Activated T-helper 1 cell treated with Interleukin-2 at 50 U/mL for 16 hours (primary cell): Measurements from ENCODE around the gene ADAMTS20.
"Not testable (repeated sequence)": the region's sequence is repeated elsewhere in the genome, so short reads cannot be mapped to it uniquely, and the experiment has no call there.

Experiments
- DNase-seq: peaks from one replicate; pipeline ENCODE4 v3.0.0-alpha.2; 2020; ENCODE audit warnings: low read depth

The ADAMTS20 gene, protein sequence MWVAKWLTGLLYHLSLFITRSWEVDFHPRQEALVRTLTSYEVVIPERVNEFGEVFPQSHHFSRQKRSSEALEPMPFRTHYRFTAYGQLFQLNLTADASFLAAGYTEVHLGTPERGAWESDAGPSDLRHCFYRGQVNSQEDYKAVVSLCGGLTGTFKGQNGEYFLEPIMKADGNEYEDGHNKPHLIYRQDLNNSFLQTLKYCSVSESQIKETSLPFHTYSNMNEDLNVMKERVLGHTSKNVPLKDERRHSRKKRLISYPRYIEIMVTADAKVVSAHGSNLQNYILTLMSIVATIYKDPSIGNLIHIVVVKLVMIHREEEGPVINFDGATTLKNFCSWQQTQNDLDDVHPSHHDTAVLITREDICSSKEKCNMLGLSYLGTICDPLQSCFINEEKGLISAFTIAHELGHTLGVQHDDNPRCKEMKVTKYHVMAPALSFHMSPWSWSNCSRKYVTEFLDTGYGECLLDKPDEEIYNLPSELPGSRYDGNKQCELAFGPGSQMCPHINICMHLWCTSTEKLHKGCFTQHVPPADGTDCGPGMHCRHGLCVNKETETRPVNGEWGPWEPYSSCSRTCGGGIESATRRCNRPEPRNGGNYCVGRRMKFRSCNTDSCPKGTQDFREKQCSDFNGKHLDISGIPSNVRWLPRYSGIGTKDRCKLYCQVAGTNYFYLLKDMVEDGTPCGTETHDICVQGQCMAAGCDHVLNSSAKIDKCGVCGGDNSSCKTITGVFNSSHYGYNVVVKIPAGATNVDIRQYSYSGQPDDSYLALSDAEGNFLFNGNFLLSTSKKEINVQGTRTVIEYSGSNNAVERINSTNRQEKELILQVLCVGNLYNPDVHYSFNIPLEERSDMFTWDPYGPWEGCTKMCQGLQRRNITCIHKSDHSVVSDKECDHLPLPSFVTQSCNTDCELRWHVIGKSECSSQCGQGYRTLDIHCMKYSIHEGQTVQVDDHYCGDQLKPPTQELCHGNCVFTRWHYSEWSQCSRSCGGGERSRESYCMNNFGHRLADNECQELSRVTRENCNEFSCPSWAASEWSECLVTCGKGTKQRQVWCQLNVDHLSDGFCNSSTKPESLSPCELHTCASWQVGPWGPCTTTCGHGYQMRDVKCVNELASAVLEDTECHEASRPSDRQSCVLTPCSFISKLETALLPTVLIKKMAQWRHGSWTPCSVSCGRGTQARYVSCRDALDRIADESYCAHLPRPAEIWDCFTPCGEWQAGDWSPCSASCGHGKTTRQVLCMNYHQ (N-terminal part only)

DNA sequence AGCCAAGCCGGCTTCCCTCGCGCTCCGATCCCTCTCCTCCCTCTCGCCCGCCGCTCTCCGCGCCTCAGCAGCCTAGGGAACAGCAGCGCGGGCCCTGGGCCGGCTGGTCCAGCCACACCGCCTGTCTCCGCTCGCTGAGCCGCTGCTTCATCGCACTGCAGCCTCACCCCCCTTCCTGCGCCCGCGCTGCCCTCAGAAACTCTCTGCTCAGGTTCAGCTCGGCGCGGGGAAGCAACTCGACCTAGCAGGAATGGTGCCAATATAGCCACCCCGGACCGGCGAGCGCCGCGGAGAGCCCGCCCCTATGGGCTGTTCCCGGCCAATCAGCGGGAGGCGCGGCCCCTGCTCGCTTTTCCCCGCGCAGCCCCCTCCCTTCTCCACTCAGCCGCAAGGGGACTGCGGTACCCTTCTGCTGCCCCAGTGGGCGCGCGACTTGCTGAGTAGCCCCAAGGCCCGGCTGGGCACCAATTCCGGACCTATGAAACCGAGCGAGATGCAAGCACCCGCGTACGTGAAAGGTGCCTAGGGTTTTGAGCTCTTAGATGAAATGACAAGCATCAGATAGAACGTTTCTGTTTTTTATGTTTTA is at the start of gene ADAMTS20:
ADAMTS20 (minus strand) TSS at position 233 of the 589 bp plus-strand sequence. CDS start 282 bp downstream, outside the sequence.
- no peak for DNase-seq

DNA sequence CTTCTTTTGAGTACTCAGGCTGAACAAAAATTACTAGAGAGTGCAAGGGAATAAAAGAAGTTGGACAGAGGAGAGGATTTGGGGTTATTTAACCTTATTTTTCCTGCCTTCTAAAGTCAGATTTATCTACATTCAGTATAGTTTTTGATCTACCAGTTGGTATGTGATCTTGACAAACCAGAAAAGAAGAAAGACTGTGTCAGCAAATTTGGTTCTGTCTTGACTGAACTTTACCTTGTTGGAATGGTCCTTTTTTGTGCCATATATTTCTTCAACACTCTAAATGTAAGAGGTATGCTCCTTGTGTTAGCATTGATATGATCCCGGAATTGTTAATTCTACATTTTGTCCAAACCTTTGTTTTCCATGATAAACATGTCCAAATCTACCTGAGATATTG is 47.7 kb upstream of the ADAMTS20 start:
- DNase-seq: no peak

DNA sequence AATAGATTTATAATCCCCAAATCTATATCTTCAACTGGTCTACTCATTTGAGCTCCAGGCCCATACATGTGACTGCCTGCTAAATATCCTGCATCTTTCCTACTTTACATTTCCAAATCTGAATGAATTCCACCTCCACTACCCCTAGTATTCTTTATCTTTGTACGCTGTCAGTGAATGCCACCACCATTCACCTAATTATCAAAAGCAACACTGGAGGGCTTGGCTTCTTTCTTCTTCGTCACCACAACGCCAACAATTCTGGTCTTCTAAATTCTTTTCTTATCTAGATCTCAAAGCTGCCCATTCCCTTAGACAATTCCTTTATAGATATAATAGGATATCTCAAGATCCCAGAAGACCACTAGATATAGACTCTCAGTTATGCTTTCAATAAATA is 47.1 kb upstream of the ADAMTS20 start:
- DNase-seq: no peak

DNA sequence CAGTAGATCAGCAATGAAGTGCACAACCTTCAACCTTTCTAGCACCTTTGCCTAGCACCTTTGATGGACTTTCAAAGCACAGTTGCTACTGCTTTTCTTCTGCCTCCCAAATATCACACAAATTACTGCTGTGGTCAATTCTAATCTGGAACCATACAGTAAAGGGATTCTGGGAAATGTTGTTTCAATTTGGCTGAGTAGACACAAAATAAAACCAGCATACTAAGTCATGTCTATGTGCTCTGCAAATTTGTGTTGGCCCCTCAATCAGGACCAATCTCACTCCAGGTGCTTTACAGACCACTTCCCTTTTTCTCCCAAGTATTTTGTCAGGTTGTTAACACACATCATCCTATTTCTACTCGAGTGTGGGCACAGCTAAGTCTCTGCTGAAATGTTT is 38.3 kb upstream of the ADAMTS20 start:
- no peak for DNase-seq

DNA sequence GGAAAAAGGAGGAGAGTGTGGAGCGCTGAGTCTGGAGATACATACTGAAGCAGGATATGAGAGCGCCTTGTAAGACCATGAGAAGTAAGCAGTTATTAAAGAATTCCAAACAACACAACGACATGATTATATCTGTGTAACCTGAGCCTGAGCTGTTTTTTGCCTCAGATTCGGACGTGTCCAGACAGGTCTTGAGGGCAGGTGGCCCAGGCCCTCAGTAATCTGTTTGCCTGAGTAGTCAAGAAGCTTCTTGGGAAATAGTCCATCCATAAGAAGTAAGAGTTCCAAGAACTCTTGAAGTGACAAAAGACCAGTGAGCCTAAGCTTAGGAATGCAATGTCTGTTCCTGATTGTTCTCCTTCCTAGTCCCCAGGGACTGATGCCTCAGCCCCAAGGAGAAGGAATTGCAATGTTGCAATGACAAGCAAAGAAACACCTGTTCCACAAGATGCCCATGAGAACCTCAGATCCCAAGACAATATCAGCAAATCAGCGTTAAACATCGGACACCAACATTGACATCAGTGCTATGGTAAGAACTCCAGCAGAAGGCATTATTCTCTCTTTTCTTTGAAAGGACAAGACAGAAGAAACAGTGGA is 34.7 kb upstream of the ADAMTS20 start:
- DNase-seq: no peak

DNA sequence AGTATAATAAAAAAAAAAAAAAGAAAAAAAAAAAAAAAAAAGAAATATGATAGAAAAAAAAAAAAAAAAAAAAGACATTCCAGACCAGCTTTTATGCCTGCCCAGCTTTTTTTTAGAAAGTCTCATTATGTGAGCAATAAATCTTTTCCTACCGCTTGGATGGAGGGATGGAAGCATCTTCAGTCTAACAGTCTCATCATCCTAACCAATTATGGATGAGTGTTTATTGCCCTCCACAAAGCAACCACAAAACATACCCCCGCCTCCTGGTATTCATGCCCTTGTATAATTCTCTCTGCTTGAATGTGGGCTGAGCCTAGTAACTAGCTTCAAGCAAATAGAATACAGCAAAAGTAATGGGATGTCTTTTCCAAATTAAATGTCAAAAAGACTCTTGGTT is 33.7 kb upstream of the ADAMTS20 start:
- no peak for DNase-seq

DNA sequence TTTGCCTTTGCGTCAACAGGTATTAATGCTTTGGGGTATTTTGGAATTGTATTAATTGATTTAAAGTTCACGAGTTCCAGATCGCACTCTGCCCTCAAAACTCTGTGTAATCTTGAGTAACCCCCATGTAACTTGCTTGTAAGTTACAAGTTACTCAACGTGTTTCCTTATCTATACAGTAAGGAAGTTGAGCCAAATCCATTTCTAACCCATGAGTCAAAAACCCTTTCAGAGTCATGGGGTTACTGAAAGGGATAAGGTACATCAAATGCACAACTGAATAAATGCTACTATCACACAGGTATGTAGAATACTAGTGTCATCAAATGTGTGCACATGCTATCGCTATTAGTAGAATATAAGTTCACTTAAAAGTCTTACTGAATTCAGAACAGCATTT is 28.6 kb upstream of the ADAMTS20 start:
- DNase-seq: no peak

DNA sequence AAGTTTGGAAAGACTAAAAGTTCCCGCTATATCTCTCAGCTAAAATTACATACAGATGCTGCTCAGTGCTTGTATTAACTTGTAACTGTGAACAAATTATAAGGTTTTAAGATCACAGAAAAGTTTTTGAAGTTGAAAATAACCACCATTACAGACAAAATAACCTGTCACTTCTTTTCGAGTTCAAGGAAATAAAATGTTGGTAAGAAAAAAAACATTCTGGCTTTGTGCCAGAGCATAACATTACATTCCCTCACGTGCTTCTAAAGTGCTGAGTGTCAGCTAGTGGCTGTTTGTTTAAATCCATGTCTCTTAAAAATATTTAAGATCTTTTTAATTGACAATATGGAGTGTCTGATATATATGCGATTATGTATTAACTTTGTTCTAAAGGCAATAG is 27.2 kb upstream of the ADAMTS20 start:
- no peak for DNase-seq

DNA sequence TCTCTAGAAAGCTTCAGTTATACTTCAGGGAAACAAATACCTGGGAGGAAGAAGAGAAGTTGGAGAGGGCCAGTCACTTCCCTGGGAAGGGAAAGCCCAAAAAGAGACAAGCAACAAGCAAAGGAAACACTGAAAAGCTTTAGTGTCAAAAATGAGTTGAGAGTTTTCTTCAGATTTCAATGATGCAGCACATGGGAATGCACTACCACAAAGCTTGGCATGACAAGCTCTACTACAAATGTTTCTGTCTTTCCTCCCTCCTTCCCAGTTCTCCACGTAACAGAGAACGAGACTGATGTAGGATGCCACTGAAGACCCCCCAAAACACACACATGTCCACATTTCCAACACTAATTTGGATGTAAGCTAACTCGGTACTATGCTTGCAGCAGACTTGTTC is 26.8 kb upstream of the ADAMTS20 start:
- no peak for DNase-seq

DNA sequence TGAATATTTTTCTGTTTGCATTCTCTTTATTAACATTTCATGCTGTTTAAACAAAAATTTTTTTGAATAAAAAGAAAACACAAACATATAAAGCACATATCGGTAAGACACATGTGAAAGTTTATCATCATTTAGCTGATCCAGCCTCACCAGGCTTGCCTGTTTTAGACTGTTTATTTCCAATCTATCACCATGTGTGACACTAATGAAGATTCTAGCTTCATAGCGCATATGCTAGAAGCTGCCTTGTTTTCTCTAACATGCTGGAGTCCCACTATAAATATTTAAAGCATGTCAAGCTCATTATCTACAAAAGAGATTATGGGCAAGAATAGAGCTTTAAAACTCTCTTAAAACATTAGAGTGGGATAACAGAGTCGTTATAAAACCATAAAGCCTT is 25.4 kb upstream of the ADAMTS20 start:
- DNase-seq: no peak

DNA sequence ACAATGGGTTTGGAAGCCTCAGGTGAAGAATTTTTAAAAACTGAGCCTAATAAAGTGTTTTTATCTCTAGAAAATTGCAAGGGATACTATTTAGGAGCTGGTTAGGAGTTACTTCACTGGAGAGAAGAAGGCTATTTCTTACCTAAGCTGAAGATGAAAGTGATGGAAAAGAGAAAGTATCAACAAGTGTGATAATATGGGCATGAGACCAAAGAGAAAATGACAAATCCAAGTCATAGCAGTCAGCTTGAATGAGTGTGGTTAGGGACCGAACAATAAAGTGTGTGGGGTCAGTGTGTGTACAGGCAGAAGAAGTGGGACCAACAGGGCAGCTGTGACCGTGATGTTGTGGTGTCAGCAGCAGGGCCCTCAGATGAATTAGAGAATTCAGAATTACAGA is 24.2 kb upstream of the ADAMTS20 start:
- DNase-seq: no peak

DNA sequence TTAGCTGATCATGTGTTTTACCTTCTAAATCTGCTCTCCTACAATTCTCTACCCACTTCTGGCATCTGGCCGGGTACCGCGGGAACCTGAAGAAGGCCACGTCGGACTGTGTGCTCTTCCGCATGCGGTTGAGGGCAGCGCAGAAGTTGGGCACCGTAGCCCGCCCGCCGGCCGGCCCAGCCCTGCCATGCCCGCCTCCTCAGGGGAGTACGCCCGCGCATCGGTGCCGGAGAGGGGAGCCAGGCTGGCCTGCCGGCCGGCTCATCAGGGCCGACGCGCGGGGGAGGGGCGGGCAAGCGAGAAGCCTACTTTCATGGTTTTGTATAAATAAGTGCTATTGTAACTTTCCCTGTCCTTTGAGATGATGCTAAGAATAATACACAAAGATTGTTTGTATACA is 19.9 kb upstream of the ADAMTS20 start:
- DNase-seq: no peak

DNA sequence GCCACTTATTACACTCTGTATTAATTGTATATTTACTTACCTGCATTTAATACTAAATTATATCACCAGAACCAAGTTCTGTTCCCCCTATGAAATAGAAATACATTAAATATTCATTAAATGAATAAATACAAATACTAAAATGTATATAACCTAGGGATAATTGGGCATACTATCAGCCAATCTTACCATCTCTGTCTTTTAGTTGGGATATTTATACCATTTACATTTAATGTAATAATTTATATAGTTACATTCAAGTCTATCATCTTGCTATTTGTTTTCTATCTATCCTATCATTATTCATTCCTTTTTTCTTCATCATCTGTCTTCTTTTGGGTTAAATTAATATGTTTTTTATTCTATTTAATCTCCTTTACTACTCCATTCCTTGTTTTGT is 4.1 kb upstream of the ADAMTS20 start:
- no peak for DNase-seq

DNA sequence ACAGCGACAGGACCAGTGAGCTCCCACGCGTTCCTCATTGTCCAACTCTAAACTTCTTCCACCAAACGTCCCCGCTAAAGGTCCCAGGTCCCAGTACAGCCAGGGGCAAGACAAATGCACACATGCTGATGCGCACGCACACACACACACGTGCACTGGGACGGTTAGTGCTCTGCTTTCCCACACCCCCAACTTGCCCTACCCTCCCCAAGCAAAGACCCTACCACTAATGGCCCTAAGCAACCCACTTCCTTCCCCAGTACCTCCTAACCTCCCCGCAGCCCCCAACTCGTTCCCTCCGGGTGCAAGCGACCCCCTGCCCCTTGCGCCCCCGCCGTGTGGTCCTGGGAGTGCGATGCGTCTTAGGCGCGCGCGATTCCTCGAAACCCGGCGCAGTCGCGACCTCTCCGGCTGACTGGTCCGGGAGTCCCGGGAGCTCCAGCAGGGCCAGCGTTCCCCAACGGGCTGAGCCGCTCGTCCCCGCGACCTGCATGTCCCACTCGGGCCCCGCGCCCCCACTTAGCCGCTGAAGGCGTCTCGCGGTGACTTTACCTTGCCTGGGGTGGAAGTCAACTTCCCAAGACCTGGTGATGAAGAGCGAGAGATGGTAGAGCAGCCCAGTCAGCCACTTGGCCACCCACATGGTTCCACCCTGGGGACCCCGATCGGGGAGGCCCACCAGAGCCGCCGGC is 578 bp downstream of the ADAMTS20 start:
- no peak for DNase-seq

DNA sequence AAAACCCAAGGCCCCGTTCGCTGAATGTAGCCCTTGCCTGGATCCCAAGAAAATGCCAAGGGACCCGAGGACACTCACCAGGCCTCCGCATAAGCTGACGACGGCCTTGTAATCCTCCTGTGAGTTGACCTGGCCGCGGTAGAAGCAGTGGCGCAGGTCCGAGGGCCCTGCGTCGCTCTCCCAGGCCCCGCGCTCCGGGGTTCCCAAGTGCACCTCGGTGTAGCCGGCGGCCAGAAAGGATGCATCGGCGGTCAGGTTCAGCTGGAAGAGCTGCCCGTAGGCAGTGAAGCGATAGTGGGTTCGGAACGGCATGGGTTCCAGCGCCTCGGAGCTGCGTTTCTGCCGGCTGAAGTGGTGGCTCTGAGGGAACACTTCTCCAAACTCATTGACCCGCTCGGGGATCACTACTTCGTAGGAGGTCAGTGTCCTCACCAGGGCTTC is 1.2 kb downstream of the ADAMTS20 start:
- DNase-seq: no peak

DNA sequence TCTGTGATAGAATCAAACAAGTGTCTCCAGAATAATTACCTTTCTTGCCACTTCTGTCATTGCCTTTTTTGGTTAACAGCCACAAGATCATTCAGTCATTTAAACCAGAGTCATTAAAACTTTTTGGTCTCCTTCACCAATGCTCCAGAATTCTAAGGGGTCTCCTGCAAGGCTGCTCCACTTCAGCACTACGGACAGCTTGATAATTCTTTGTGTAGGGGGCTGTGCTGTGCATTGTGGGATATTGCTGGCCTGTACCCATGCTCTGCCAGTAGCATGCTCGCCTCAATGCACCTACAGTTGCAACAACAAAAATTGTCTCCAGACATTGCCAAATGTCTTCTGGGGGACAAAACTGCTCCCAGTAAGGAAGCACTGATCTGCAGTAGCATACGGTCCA is 7.3 kb downstream of the ADAMTS20 start:
- DNase-seq: no peak

DNA sequence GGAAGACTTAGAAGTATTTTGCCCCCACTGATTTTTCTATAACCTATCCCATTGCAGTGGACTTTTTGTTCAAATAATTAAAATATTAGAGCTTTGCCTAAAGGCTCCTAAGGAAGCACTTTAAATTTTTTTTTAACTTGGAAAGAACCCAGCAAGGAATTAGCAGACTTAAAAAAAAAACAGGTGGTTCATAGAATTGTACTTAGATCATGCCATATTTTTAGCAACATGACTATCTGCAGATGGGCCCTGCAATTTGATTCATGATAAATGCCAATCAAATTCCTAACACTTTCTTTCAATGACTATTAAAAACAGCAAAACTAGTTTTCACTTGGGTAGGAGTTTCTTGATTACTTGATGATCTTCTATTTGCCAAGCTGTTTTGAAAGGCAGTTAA is 11.5 kb downstream of the ADAMTS20 start:
- DNase-seq: no peak

DNA sequence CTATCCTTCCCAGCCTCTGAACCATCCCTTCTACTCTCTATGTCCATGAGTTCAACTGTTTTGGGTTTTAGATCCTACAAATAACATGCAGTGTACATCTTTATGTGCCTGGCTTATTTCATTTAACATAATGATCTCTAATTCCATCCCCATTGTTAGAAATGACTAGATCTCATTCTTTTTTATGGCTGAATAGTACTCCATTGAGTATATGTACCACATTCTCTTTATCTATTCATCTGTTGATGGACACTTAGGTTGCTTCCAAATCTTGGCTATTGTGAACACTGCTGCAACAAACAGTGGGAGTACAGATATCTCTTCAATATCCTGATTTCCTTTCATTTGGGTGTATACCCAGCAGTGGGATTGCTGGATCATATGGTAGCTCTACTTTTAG is 14.3 kb downstream of the ADAMTS20 start:
- DNase-seq: not testable (repeated sequence)

DNA sequence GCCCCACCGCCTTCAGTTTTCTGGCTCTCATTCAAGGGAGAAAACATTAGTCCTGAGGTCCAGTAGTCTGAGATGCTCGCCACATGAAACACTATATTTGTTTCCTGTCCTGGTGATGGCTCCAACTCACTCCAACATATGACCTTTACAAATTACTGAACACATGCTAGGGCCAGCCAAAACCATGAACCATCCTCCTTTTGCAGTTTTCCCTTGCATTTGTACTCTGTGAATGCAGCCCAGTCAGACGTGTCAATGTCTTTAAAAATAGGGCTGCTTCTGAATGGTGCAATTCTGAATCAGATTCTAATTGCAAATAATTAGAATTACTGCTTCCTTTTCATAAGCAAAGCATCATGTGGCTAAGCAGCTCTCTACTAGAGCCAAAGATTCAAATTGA is 36.0 kb downstream of the ADAMTS20 start:
- no peak for DNase-seq

DNA sequence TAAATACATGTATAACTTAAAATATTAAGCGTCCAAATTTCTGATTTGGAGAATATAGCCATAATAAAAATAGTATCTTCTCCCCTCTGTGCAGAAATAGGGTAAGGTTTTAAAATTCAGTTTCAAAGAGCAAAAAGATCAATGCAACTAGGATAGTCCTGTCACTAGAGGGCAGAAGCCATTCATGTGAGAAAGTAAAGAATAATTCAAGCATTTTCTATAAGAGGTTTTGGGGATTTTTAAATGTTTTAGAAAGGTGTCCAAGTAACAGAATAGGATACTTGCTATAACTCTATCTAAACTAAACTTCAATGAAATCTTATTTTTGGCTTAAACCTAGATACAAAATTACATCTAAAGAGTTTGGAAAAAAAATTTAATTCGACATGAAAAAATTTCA is 50.3 kb downstream of the ADAMTS20 start:
- no peak for DNase-seq

DNA sequence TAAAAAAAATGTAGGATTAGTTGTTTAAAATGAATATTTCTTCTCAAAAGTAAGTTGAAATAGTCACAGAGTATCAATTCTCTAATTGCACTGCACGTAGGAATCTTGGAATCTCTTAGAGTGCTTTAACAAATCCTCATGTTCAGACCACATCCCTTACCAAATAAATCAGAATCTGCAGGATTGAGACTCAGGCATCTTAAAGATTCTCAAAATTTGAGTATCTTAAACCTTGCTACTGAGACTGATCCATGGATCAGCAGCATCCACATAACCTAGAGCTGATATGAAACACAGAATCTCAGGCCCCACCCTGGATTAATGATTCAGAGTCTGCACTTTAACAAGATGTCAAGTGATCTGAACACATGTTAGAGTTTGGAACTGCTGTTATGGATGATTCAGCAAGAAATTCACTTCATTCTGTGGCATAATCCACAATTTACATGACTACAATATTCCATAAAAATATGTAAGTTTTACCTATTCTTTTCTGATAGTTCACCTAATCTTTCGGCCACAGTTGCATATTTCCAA is 58.7 kb downstream of the ADAMTS20 start:
- DNase-seq: no peak
